ENCODE measurements around the gene NSUN3. TPM values are rescaled to one million over a fixed set of nuclear protein-coding genes. Genes with fewer than 3 reads are reported as not detected.

Gene NSUN3
- total and polyA plus RNA-seq, 2 donors (not counting 3 experiments of a cell fraction or from before 2014, with no cell fraction given), result 3.4 to 10.7 TPM

GRCh38 chr3:94089126-94089525, 26.3 kb downstream of the NSUN3 start:
- FAIRE-seq (no peak), DNase-seq (ENCODE audit: low read depth, low spot score) (no peak)
- no peaks in the 10 kb centered on the region for H3K9me1 ChIP-seq (replicated peaks; ENCODE audit: control insufficient read depth, extremely low read depth, insufficient read depth, low read length)
- H3K9ac ChIP-seq (replicated peaks; ENCODE audit: extremely low read depth, insufficient read depth, low read length), result no peak overlapping the region
- H2AFZ ChIP-seq (ENCODE audit: low read depth, low read length), result no peak overlapping the region
- no peak overlapping the region for H3K4me3 ChIP-seq (replicated peaks in 1 of 3; ENCODE audit: insufficient read depth in 1 of 3, low read depth in 1 of 3, low read length in 3 of 3)
- POLR2A ChIA-PET, result no interaction called here
- H3K36me3 ChIP-seq (ENCODE audit: control insufficient read depth in 2 of 2, extremely low read depth in 1 of 2, insufficient read depth in 2 of 2, low read length in 2 of 2), result peaks cover 0 to 5% of the 10 kb centered on the region in 2 experiments
- dilution Hi-C loops (cut with MboI; ENCODE audit: extremely low pct_ligation_motif_present, low sequenced_read_pairs), result no loop called here
- H3K9me3 ChIP-seq (replicated peaks; ENCODE audit: control insufficient read depth, insufficient read depth, low read length), result no peaks in the 10 kb centered on the region
- H4K20me1 ChIP-seq (replicated peaks; ENCODE audit: control insufficient read depth, extremely low read depth, insufficient read depth, low read length), result no peaks in the 10 kb centered on the region
- no peaks in the 10 kb centered on the region for H3K4me1 ChIP-seq (ENCODE audit: control insufficient read depth, extremely low read depth, insufficient read depth, low read length)
- CTCF ChIA-PET, result interaction anchor here (0.9 to 1.3 kb wide), 2 partner anchors 10 to 20 kb away, joined by 3 to 4 read pairs; no protein-coding TSS in a partner anchor
- H3K4me2 ChIP-seq (ENCODE audit: insufficient read depth, low read length), result no peak overlapping the region
- H3K27me3 ChIP-seq (ENCODE audit: control insufficient read depth in 2 of 2, insufficient read depth in 2 of 2, low read length in 2 of 2), result no peaks in the 10 kb centered on the region
- intact Hi-C loops (cut with micrococcal nuclease), result no loop called here
- BruUV-seq (replicated peaks), result no TSS peak
- no peak for TF ChIP-seq EZH2 (IDR thresholded peaks at IDR 0.05; ENCODE audit: borderline replicate concordance, low read depth, low read length, severe bottlenecking)
- TF ChIP-seq POLR2A (IDR thresholded peaks at IDR 0.05; ENCODE audit: low read depth, low read length), result no peak
- no peak for TF ChIP-seq JUN (IDR thresholded peaks at IDR 0.05; ENCODE audit: borderline replicate concordance, insufficient read depth, insufficient read length, low read depth)
- no peak for TF ChIP-seq MAX (IDR thresholded peaks at IDR 0.05; ENCODE audit: insufficient read depth, insufficient read length)
- no peak for TF ChIP-seq FOS (IDR thresholded peaks at IDR 0.05; ENCODE audit: borderline replicate concordance, insufficient read depth, low read length)
- no peak for TF ChIP-seq CTCF (IDR thresholded peaks at IDR 0.05; ENCODE audit: extremely low read depth in 1 of 2, insufficient read depth in 1 of 2, low read depth in 1 of 2, low read length in 2 of 2)
- TF ChIP-seq POLR2AphosphoS5 (IDR thresholded peaks at IDR 0.05; ENCODE audit: insufficient read depth, low read depth, low read length), result no peak
- no peak for TF ChIP-seq GATA2 (IDR thresholded peaks at IDR 0.05; ENCODE audit: insufficient read depth, insufficient read length, low read depth, low read length)
- TF ChIP-seq MYC (IDR thresholded peaks at IDR 0.05; ENCODE audit: low read depth, low read length), result no peak
- no peaks in the 10 kb centered on the region for H3K79me2 ChIP-seq (ENCODE audit: control insufficient read depth, insufficient read depth, low read length)
- no peak overlapping the region for H3K27ac ChIP-seq (ENCODE audit: insufficient read depth, low read depth, low read length)

Measured in endothelial cell of umbilical vein (primary cell).